OCI-M2 (cell line): ENCODE measurements around the gene YOD1.
A peak's percentile ranks its signal among the peaks of the same experiment; 100 is the strongest.
"Not testable (repeated sequence)": the region's sequence is repeated elsewhere in the genome, so short reads cannot be mapped to it uniquely, and the experiment has no call there.

Experiments
- DNase-seq: peaks from one replicate; lab custom pipeline; 2025; ENCODE audit not compliant: unreplicated experiment; lab: John Stamatoyannopoulos, UW

Gene YOD1

GRCh38 chr1:207050480-207051190 is 373 bp downstream of the YOD1 start:
- DNase-seq, result peak; percentile 75

- no peak for DNase-seq
Observed at GRCh38 chr1:207049974-207050391, 1.0 kb downstream of the YOD1 start.

- no peak for DNase-seq
Observed at GRCh38 chr1:207049514-207049913, 1.5 kb downstream of the YOD1 start.

GRCh38 chr1:207049054-207049453 is 2.0 kb downstream of the YOD1 start:
- DNase-seq, result no peak

DNA sequence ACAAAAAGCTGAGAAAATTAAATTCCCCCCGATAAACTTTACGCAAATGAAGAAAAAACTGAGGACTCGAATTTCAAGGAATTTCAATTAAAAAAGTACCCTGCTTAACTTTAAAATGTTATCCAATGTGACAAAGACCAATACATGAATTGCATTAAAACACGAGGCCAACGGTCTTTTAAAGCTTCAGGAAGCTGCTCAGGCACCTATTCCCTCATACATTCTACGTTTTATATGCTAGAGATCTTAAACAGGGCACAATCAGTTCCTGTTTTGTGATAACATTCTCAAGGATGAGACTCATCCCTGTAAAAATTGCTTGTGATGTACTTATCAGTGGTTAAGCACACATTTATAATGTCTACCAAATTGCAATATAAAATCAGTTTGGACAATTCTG is 3.0 kb downstream of the YOD1 start:
- no peak for DNase-seq

GRCh38 chr1:207047505-207047904 is 3.5 kb downstream of the YOD1 start:
- no peak for DNase-seq

- no peak for DNase-seq
Observed at GRCh38 chr1:207045453-207045852, 5.6 kb downstream of the YOD1 start.

GRCh38 chr1:207041397-207041796 is 9.6 kb downstream of the YOD1 start:
- not testable (repeated sequence) for DNase-seq

- DNase-seq, result no peak
Observed at GRCh38 chr1:207040181-207040533, 10.9 kb downstream of the YOD1 start.

DNA sequence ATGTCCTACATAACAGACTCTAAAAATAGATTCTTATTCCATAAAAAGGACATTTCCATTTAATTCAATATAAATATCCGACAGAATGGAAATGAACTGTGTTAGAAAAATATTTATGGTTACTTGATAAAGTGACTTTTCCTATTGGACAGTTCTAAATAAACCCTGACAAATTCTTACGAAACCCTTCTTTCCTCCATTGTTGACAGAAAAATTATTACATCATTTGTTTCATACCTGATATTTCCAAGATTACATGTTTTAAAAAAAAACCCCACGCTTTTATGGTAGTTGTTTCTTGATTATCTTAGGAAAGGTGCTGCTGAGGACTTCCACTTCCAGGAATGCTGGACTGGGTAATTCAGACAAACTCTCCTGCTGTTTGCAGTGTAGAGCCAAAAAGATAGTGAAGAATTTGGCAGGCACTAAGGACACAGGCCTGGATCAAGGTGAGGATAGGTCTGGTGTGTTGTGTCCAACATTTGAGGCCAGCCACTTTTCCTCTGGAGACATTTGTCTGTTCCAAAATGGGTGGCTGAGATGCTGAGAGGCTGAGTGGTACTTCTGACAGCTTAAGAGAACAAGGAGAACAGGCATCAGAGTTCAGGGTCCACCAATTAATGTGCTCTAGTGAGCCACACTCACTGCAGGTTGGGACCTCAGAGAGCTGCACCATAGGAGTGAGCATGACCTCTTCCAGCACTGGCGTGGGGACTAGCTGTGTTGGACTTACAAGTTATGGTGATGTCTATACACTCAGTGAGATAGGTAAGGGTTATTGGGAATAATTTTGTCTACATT is 11.4 kb downstream of the YOD1 start:
- no peak for DNase-seq

- no peak for DNase-seq
Observed at GRCh38 chr1:207036865-207037264, 14.1 kb downstream of the YOD1 start.

DNA sequence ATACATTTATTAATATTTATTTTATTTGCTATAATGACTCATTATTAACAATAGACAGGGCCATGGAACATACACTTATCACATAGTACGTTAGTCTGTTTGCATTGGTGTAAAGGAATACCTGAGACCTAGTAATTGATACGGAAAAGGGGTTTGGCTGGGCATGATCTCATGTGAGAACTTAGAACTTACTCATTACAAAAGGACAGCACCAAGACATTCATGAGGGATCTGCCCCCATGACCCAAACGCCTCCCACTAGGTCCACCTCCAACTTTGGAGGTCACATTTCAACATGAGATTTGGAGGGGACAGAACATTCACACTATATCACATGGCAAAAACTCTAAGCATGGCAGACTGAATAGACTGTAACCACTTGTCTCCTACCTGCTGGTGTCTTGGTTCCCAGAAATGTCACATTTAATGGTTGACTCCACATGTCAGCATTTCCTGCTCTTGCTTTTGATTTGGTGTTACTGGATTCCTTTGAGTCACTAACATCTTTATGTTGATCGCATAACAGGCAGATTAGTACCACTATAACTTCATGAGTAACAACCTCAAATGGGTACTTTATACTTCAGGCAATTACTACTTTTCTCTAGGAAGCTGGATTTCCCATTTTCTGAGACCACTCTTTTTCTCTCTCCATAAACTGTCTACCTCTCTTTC is 15.0 kb downstream of the YOD1 start:
- no peak for DNase-seq

GRCh38 chr1:207034998-207035397 is 16.0 kb downstream of the YOD1 start:
- DNase-seq, result no peak

DNA sequence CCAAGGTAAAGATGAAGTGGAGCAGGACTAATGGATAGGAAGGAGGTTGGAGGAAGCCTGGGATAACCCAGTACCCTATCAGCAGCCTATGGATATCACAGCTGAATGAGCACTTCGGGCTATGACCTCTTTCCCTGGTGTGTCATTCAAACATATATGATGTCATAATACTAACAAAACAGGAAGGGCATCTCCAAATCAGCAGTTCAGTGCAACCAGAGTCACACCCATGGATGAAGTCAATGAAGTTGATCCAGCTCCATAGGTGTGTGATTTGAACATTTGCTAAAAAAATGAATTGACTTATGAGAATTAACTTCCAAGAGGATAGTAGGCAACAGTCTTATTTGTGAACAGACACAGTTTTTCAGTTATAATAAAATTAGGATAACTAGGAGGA is 16.8 kb downstream of the YOD1 start:
- no peak for DNase-seq

DNA sequence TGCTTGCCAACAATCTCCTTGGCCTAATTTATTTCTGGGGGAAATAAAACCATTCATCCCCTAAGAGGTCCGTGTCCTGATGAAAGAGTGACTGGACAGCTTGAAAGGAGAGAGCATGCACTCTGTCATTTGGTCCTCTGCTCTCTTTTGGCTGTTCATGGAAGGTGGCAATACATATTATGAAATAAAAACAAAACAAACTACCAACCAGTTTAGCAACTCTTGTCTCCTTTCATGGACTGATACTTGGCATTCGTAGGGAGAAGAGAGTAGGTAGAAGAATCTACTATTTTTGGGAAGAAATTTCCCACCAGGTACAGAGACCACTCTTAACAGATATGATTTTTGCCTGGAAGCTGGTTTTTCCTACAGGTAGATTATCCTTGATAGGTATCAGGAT is 17.7 kb downstream of the YOD1 start:
- no peak for DNase-seq

DNA sequence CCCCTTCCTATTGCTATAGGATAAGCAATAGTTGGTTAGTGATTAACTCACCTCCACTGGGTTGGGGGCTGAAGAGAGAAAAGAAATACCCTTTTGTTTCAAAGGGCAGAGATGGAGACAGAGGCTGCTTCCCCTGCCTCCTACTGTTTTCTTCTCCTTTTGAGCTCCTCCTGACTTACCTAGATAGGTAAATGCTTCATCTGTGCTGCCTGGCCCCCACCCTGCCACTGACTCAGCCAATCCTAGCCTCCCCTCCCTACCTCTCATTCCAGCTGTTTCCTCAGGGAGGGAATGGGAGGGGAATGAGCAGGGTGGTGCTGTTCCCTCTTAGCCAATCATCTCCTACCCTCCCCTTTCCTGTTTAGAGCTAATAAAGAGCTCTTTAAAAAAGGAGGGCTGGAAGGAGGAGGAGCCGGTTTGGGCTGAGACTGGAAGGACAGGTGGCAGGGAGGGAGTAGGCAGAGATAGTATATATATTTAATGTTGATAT is 18.4 kb downstream of the YOD1 start, which contains the start of gene C1orf116:
Gene C1orf116 (minus strand): TSS at position 229 of the 490 bp plus-strand sequence. CDS start 5,158 bp downstream, outside the sequence.
- DNase-seq, result no peak

DNA sequence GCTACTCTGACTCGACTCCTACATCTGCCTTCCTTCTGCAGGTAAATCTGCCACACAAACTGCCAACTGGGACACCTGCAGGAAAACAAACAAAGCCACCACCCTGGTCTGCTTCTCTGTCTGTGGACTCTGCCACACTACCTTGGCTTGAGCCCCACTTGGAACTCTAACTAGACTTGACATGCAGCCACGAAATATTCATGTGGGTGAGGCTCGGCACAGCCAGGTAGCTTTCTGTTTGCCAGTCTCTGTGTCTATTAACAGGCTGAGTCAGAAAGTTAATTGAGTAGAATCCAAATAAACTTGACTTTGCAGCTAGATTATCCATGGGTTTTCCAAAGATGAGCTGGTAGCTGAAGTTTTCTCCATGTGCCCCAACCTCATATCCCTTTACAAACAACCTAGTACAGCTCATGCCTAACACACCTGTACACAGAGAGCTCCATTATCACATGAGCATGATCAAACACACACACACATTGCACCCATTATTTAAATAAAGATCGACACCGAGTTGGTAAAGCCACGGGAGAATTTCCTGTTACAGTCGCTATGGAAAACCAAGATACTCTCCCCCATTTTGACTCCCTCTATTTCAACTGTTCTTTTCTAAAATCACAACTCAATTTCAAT is 19.3 kb downstream of the YOD1 start:
- no peak for DNase-seq

DNA sequence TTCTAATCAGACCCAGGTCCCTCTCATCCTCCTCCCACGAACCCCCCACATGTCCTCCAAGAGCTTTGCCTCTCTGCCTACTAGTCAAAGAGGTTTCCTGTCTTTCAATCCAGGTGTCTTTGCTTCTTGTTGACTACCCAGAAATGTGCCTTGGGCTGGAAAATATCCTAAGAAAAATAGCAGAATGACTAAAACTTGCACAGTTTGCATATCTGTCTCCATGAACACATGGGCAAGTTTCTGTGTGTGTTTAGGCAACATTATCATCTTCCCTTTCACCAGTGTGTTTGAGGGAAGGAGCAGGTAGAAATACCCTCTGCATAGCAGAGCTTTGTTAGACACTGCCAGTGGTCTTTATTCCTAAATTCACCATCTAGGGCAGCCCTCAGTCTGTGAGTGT is 20.0 kb downstream of the YOD1 start:
- no peak for DNase-seq

GRCh38 chr1:207030522-207031009 is 20.4 kb downstream of the YOD1 start:
- DNase-seq, result no peak

DNA sequence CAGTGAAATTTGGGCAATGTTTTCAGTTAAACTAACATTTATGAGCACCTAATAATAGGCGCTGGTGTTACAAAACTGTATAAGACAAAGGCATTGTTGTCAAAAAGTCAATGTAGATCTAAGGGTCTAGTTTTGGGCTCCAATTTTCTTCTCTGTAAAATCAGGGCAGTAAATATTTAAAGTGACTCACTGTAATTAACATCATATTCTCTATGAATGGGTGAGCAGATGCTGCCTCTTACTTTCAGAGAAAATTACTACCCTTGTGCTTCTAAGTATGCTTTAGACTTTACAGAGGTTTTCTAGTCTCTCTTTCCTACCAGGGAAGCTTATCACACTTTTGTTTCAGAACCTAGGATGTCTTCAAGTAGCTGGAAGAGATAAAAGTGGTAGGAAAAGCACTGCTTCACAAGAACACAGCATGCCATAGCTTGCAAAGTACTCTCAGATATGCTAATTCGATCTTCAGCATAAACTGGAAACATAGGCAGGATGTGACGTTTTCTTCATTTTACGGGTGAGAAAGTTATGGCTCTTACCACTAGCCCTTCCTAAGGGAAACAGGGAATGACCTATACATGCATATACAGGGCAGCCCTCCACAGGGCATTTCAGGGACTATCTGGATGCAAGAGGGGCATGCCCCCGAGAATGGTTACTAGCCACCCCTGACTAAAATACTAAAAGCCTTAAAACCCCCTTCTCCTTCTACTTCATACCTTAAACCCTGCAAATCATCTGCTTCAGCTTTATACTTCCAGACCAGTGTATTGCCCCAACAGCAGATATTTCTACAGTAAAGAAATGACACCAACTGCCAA is 21.1 kb downstream of the YOD1 start:
- no peak for DNase-seq
